OCI-LY1 (cell line): ENCODE data around the gene WWOX.

Experiments used
- EZH2 ChIP-seq: fragments of 200-600 bp; sonication (generic), shearing (Covaris generic); IDR thresholded peaks from 2 replicates; pipeline ENCODE4 v1.8.0; 2017; ENCODE audit warnings: borderline replicate concordance, mixed run types, mild to moderate bottlenecking, antibody characterized with exemption, low read length, moderate library complexity, mixed read lengths
- TF ChIP-seq, protein P1 (sequence below): fragments of 200-600 bp; sonication (generic), shearing (Covaris generic); IDR thresholded peaks from 2 replicates; pipeline ENCODE4 v1.5.1; 2017; ENCODE audit warnings: mild to moderate bottlenecking, antibody characterized with exemption, low read length, moderate library complexity, mixed read lengths

DNA sequence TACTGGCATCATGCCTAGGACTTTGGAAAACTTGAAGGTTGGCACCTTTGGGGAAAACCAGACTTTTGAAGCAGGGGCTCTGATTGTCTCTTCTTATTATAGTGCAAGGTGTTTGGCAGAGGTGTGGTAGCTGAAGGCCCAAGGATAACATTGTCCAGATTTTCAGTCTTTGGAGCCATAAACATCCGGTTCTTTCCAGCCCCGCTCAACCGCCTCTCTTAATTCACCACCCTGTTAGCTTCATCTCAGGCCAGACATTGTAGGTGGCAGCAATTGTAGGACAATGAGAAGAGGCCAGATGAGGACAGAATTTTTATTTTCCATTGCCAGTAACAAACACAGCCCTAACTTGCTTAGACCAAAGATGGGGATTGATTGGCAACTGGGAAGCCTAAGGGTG is 851.3 kb downstream of the WWOX start:
- TF ChIP-seq, protein P1, sequence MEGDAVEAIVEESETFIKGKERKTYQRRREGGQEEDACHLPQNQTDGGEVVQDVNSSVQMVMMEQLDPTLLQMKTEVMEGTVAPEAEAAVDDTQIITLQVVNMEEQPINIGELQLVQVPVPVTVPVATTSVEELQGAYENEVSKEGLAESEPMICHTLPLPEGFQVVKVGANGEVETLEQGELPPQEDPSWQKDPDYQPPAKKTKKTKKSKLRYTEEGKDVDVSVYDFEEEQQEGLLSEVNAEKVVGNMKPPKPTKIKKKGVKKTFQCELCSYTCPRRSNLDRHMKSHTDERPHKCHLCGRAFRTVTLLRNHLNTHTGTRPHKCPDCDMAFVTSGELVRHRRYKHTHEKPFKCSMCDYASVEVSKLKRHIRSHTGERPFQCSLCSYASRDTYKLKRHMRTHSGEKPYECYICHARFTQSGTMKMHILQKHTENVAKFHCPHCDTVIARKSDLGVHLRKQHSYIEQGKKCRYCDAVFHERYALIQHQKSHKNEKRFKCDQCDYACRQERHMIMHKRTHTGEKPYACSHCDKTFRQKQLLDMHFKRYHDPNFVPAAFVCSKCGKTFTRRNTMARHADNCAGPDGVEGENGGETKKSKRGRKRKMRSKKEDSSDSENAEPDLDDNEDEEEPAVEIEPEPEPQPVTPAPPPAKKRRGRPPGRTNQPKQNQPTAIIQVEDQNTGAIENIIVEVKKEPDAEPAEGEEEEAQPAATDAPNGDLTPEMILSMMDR: no peak
- TF ChIP-seq EZH2: no peak
